HepG2 (cell line): ENCODE data around the gene DENND4B. TPM values are rescaled to one million over a fixed set of nuclear protein-coding genes. Genes with fewer than 3 reads are reported as not detected.
A peak's percentile ranks its signal among the peaks of the same experiment; 100 is the strongest.

Experiments used
- KLF11 ChIP-seq: IDR thresholded peaks from 2 replicates; pipeline ENCODE4 v1.6.1; 2016; ENCODE audit warnings: missing compliant biosample characterization
- MNT ChIP-seq: fragments of 450-650 bp; IDR thresholded peaks from 2 replicates; pipeline ENCODE4 v1.6.1; 2016
- NFIB ChIP-seq: sonication (generic); formaldehyde crosslinking; IDR thresholded peaks from 2 replicates; pipeline ENCODE4 v1.9.0; 2021; ENCODE audit warnings: missing genetic modification reagents, mild to moderate bottlenecking, borderline replicate concordance
- NFYC ChIP-seq: IDR thresholded peaks from 2 replicates; pipeline ENCODE4 v1.6.1; 2016; ENCODE audit warnings: missing genetic modification reagents, missing compliant biosample characterization
- SNAPC5 ChIP-seq: sonication (generic); formaldehyde crosslinking; IDR thresholded peaks from 2 replicates; pipeline ENCODE4 v1.8.1; 2023; ENCODE audit warnings: mild to moderate bottlenecking, missing genetic modification reagents, borderline replicate concordance
- THAP9 ChIP-seq: sonication (generic); formaldehyde crosslinking; IDR thresholded peaks from 2 replicates; pipeline ENCODE4; 2020; ENCODE audit warnings: missing genetic modification reagents, mild to moderate bottlenecking, borderline replicate concordance
- TOE1 ChIP-seq: sonication (generic); formaldehyde crosslinking; IDR thresholded peaks from 2 replicates; pipeline ENCODE4 v1.4.0; 2020; ENCODE audit warnings: mild to moderate bottlenecking, missing genetic modification reagents
- TOPORS ChIP-seq: sonication (generic); formaldehyde crosslinking; IDR thresholded peaks from 2 replicates; pipeline ENCODE4 v1.8.0; 2023; ENCODE audit warnings: mild to moderate bottlenecking, missing genetic modification reagents
- TP53 ChIP-seq: sonication (generic); formaldehyde crosslinking; conservative IDR thresholded peaks from 2 replicates; pipeline ENCODE4 v1.4.0; 2020; ENCODE audit warnings: missing genetic modification reagents
- ZBTB3 ChIP-seq: sonication (generic); formaldehyde crosslinking; IDR thresholded peaks from 2 replicates; pipeline ENCODE4 v1.4.0; 2020; ENCODE audit warnings: low read depth, mild to moderate bottlenecking, moderate library complexity, missing genetic modification reagents, borderline replicate concordance
- polyA plus RNA-seq, 8 experiments: library from polyadenylated mRNA; depleted of rRNA in 3 of 8; stranded (reverse) in 7 of 8; unstranded in 1 of 8; fragments of >200 nt; fragmentation: Illumina TruSeq in 4 of 8; extraction: Trizol in 4 of 8; gene quantifications; 2 replicates each; pipeline versions ENCODE4 v1.2.1 to v1.2.3, GENCODE V29; 2011 to 2016; ENCODE audit warnings: low read depth in 4 of 8, missing spikeins in 1 of 8, mixed read lengths in 1 of 8; ENCODE audit not compliant: insufficient read depth in 1 of 8
- total RNA-seq, 5 experiments: library from RNA; depleted of rRNA; stranded (reverse); fragments of >200 nt; fragmentation: Illumina TruSeq; extraction: Trizol; gene quantifications; 2 replicates each; pipeline ENCODE4 v1.2.3, GENCODE V29; 2016; ENCODE audit warnings: low read depth in 1 of 5
- TF ChIP-seq, protein P1 (sequence below): sonication (generic); formaldehyde crosslinking; IDR thresholded peaks from 2 replicates; pipeline ENCODE4 v1.9.0; 2021; ENCODE audit warnings: missing genetic modification reagents, mild to moderate bottlenecking, borderline replicate concordance
- TF ChIP-seq, protein P2 (sequence below): sonication (generic); formaldehyde crosslinking; IDR thresholded peaks from 2 replicates; pipeline ENCODE4 v1.4.0; 2020; ENCODE audit warnings: mild to moderate bottlenecking, missing genetic modification reagents, borderline replicate concordance
- TF ChIP-seq, protein P3 (sequence below): sonication (generic); formaldehyde crosslinking; IDR thresholded peaks from 2 replicates; pipeline ENCODE4 v1.4.0; 2020; ENCODE audit warnings: missing genetic modification reagents

The DENND4B gene
- total and polyA plus RNA-seq, 2 of the 13 experiments (the other 11 are each of a cell fraction or from before 2014, with no cell fraction given): 15.1 to 20.3 TPM

DNA sequence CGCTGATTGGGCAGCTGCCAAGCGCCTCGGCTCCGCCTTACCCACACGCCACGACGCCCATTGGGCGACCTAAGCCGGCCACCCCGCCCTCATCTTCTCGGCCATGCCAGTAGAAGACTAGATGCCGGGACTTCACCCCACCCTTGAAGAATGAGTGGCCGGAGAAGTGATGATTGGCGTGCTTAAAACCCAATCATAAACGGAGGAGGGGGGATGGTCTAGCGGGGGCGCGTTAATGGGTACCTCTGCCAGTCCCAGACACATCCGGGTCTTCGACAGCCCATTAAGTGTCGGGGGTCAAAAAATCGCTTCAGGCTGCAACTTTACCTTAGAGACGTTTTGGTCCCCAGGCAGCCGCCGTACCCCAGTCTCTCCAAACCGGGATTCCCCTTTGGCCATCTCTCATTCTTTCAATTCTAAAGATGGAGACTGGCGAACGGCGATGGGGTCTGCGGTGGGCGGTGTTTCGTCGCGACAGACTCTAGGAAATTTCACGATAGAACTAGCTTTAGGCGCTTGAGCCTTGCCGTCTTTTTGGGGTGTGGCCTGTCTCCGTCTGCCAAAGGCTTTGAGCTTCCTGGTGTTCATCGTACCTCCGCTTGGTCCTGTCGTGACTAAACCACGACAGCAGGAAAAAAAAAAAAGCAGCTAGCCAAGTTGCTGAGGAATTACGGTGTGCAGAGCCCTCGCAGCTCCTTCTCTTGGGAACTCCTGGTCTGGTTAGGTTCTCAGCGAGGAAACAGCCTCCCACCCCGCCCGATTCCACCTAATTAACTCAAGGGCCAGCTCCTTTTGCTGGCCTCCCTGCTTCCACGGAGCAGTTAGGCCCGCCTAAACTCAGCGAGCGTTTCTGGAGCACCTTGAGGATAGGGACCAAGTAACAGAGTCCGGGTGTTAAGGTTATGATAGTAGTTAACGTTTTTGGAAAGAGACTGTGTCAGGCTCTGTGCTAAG lies 23.3 kb downstream of the DENND4B start, which contains the start of gene GATAD2B (continued):
- TF ChIP-seq KLF11 (CRISPR knock-in tag) (no peak; the same call in 1 of the 2 replicates), NFYC (CRISPR knock-in tag) (peak; percentile 93), SNAPC5 (CRISPR knock-in tag) (no peak), THAP9 (peak; percentile 72; the same call in 1 of the 2 replicates), MNT (0 out of 2 replicates have a peak, but pooled peaks have one; percentile 26), TOPORS (CRISPR knock-in tag) (no peak), ZBTB3 (CRISPR knock-in tag) (no peak), TP53 (CRISPR knock-in tag) (no peak), NFIB (CRISPR knock-in tag) (no peak), TOE1 (CRISPR knock-in tag) (no peak)
- TF ChIP-seq, protein P1, sequence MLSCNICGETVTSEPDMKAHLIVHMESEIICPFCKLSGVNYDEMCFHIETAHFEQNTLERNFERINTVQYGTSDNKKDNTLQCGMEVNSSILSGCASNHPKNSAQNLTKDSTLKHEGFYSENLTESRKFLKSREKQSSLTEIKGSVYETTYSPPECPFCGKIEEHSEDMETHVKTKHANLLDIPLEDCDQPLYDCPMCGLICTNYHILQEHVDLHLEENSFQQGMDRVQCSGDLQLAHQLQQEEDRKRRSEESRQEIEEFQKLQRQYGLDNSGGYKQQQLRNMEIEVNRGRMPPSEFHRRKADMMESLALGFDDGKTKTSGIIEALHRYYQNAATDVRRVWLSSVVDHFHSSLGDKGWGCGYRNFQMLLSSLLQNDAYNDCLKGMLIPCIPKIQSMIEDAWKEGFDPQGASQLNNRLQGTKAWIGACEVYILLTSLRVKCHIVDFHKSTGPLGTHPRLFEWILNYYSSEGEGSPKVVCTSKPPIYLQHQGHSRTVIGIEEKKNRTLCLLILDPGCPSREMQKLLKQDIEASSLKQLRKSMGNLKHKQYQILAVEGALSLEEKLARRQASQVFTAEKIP: no peak
- TF ChIP-seq, protein P2, sequence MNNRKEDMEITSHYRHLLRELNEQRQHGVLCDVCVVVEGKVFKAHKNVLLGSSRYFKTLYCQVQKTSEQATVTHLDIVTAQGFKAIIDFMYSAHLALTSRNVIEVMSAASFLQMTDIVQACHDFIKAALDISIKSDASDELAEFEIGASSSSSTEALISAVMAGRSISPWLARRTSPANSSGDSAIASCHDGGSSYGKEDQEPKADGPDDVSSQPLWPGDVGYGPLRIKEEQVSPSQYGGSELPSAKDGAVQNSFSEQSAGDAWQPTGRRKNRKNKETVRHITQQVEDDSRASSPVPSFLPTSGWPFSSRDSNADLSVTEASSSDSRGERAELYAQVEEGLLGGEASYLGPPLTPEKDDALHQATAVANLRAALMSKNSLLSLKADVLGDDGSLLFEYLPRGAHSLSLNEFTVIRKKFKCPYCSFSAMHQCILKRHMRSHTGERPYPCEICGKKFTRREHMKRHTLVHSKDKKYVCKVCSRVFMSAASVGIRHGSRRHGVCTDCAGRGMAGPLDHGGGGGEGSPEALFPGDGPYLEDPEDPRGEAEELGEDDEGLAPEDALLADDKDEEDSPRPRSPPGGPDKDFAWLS (CRISPR knock-in tag): no peak
- TF ChIP-seq, protein P3, sequence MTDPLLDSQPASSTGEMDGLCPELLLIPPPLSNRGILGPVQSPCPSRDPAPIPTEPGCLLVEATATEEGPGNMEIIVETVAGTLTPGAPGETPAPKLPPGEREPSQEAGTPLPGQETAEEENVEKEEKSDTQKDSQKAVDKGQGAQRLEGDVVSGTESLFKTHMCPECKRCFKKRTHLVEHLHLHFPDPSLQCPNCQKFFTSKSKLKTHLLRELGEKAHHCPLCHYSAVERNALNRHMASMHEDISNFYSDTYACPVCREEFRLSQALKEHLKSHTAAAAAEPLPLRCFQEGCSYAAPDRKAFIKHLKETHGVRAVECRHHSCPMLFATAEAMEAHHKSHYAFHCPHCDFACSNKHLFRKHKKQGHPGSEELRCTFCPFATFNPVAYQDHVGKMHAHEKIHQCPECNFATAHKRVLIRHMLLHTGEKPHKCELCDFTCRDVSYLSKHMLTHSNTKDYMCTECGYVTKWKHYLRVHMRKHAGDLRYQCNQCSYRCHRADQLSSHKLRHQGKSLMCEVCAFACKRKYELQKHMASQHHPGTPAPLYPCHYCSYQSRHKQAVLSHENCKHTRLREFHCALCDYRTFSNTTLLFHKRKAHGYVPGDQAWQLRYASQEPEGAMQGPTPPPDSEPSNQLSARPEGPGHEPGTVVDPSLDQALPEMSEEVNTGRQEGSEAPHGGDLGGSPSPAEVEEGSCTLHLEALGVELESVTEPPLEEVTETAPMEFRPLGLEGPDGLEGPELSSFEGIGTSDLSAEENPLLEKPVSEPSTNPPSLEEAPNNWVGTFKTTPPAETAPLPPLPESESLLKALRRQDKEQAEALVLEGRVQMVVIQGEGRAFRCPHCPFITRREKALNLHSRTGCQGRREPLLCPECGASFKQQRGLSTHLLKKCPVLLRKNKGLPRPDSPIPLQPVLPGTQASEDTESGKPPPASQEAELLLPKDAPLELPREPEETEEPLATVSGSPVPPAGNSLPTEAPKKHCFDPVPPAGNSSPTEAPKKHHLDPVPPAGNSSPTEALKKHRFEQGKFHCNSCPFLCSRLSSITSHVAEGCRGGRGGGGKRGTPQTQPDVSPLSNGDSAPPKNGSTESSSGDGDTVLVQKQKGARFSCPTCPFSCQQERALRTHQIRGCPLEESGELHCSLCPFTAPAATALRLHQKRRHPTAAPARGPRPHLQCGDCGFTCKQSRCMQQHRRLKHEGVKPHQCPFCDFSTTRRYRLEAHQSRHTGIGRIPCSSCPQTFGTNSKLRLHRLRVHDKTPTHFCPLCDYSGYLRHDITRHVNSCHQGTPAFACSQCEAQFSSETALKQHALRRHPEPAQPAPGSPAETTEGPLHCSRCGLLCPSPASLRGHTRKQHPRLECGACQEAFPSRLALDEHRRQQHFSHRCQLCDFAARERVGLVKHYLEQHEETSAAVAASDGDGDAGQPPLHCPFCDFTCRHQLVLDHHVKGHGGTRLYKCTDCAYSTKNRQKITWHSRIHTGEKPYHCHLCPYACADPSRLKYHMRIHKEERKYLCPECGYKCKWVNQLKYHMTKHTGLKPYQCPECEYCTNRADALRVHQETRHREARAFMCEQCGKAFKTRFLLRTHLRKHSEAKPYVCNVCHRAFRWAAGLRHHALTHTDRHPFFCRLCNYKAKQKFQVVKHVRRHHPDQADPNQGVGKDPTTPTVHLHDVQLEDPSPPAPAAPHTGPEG (CRISPR knock-in tag): no peak
